ENCODE data around the gene TOPAZ1. TPM values are rescaled to one million over a fixed set of nuclear protein-coding genes. Genes with fewer than 3 reads are reported as not detected.

Gene TOPAZ1
- total RNA-seq, 2 donors from 2014 or later: not detected

- Mint-ChIP-seq H3K36me3 (ENCODE audit: low read depth) (peaks cover 48% of the 10 kb centered on the region), H3K27me3 (no peaks in the 10 kb centered on the region), H3K27ac (no peak overlapping the region), H3K9me3 (no peaks in the 10 kb centered on the region), H3K4me1 (peaks cover 5% of the 10 kb centered on the region), H3K4me3 (no peak overlapping the region)
- no peak for ATAC-seq (replicated peaks)
Observed at GRCh38 chr3:44359146-44359751, 117.6 kb downstream of the TOPAZ1 start.

DNA sequence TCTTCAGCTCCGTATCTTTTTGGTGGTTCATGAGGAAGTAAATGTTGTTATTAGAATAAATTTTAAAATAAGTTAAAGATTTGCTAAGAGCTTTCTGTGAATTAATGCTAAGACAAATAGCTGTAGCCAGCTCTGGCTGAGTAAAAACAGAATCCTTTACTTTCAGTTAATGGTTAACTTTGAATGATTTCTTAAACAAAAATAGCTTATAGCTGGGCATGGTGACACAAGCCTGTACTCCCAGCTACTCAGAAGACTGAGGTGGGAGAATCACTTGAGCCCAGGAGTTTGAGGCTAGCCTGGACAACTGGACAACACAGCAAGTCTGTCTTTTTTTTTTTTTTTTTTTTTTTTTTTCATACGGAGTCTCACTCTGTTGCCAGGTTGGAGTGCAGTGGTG lies 121.9 kb downstream of the TOPAZ1 start:
- no peaks in the 10 kb centered on the region for H3K27me3 Mint-ChIP-seq
- no peak for ATAC-seq (replicated peaks)
- no peaks in the 10 kb centered on the region for H3K4me1 Mint-ChIP-seq
- H3K36me3 Mint-ChIP-seq (ENCODE audit: low read depth): peaks cover 34% of the 10 kb centered on the region
- H3K4me3 Mint-ChIP-seq: no peak overlapping the region
- H3K9me3 Mint-ChIP-seq: no peaks in the 10 kb centered on the region
- no peak overlapping the region for H3K27ac Mint-ChIP-seq

- H3K9me3 Mint-ChIP-seq: no peaks in the 10 kb centered on the region
- no peak for ATAC-seq (replicated peaks)
- H3K36me3 Mint-ChIP-seq (ENCODE audit: low read depth): peaks cover 40% of the 10 kb centered on the region
- no peak overlapping the region for H3K4me3 Mint-ChIP-seq
- no peaks in the 10 kb centered on the region for H3K27me3 Mint-ChIP-seq
- no peak overlapping the region for H3K27ac Mint-ChIP-seq
- no peaks in the 10 kb centered on the region for H3K4me1 Mint-ChIP-seq
Observed at GRCh38 chr3:44365952-44366351, 124.3 kb downstream of the TOPAZ1 start.

- H3K4me1 Mint-ChIP-seq: no peaks in the 10 kb centered on the region
- H3K27ac Mint-ChIP-seq: no peak overlapping the region
- no peaks in the 10 kb centered on the region for H3K27me3 Mint-ChIP-seq
- peaks cover 14% of the 10 kb centered on the region for H3K36me3 Mint-ChIP-seq (ENCODE audit: low read depth)
- no peak for ATAC-seq (replicated peaks)
- peaks cover 8% of the 10 kb centered on the region for H3K9me3 Mint-ChIP-seq
- H3K4me3 Mint-ChIP-seq: no peak overlapping the region
Observed at GRCh38 chr3:44375450-44375849, 133.8 kb downstream of the TOPAZ1 start.

Other genes starting within 250 kb of the TOPAZ1 start
- gene TCAIM, start 96.9 kb downstream of the TOPAZ1 start, total RNA-seq: 10 to 100 TPM; 20.5 to 21.5 TPM
- gene ZNF445, start 235.8 kb downstream of the TOPAZ1 start, total RNA-seq: 10 to 100 TPM in 1 of 2 donors, 1 to 10 TPM in 1; 8.6 to 12.1 TPM